Adrenal gland (tissue), 12 donors: Measurements from ENCODE around the gene CDHR2. TPM values are rescaled to one million over a fixed set of nuclear protein-coding genes. Genes with fewer than 3 reads are reported as not detected.
A peak's percentile ranks its signal among the peaks of the same experiment; 100 is the strongest.

Experiments used
- DNase-seq, 7 donors: peaks; one replicate each; pipeline ENCODE4 v3.0.0-alpha.2; 2019 to 2020
- H3K27ac ChIP-seq, 5 donors: fragments of 200-600 bp; sonication (generic) in 4 of 5; 1 replicate in 3 of 5; 2 replicates in 2 of 5; pipeline versions ENCODE4 v1.5.1 to v1.8.0; 2016 to 2020; ENCODE audit warnings: mild to moderate bottlenecking in 1 of 5
- H3K27me3 ChIP-seq: fragments of 200-600 bp; 2 replicates; pipeline ENCODE4 v1.8.0; 2021
- H3K36me3 ChIP-seq, 2 donors: fragments of 200-600 bp; replicated peaks in 1 of 2; 1 replicate in 1 of 2; 2 replicates in 1 of 2; pipeline versions ENCODE4 v1.5.1 to v1.8.0; 2018 to 2022
- H3K4me1 ChIP-seq, 2 donors: fragments of 200-600 bp; replicated peaks in 1 of 2; 1 replicate in 1 of 2; 2 replicates in 1 of 2; pipeline versions ENCODE4 v1.5.1 to v1.8.0; 2018 to 2021
- H3K4me3 ChIP-seq, 4 donors: fragments of 200-600 bp; sonication (generic) in 3 of 4; one replicate each; pipeline ENCODE4 v1.5.1; 2016 to 2018
- H3K9me3 ChIP-seq, 3 donors: fragments of 200-600 bp; sonication (generic) in 1 of 3; replicated peaks in 1 of 3; 1 replicate in 2 of 3; 2 replicates in 1 of 3; pipeline versions ENCODE4 v1.5.1 to v1.8.0; 2016 to 2021
- POLR2A ChIP-seq, 2 donors: fragments of 450-650 bp; IDR thresholded peaks; one replicate each; pipeline ENCODE4 v1.6.1; 2017; ENCODE audit warnings: antibody characterized with exemption in 2 of 2, mild to moderate bottlenecking in 2 of 2, moderate library complexity in 1 of 2
- WGBS, 4 donors: extraction: QIAGEN DNeasy Blood & Tissue Kit in 2 of 4; methylation state at CpG; one replicate each; pipeline versions ENCODE4 v1.1.5 to v1.1.7; 2013 to 2017; 5-methylcytosine and 5-hydroxymethylcytosine counted together
- intact Hi-C, 2 donors: fragments of 100-400 bp; cut with DNase I; formaldehyde crosslinking; loops; one replicate each; pipeline versions ENCODE4 v1.14.1 to v1.15.0; 2022 to 2023
- polyA plus RNA-seq, 3 donors: library from polyadenylated mRNA; stranded (reverse); fragments of 200-250 nt in 2 of 3; fragments of 350-450 nt in 1 of 3; fragmentation: Illumina TruSeq in 1 of 3; extraction: RNeasy Lipid Tissue Mini Kit (QIAGEN cat#74804) in 1 of 3; gene quantifications; one replicate each; pipeline ENCODE4 v1.2.3, GENCODE V29; 2013 to 2014
- total RNA-seq, 9 donors: library from RNA; depleted of rRNA in 4 of 9; stranded (reverse); fragments of >200 nt in 4 of 9; fragments of 120-200 nt in 1 of 9; fragmentation: NEBNext Ultra II Directional in 1 of 9; extraction: Animal tissue kit (Norgen Biotek cat#: 25700) in 1 of 9; gene quantifications; one replicate each; pipeline versions ENCODE4 v1.1.0 to v1.2.4, GENCODE V29; 2013 to 2023
- TF ChIP-seq, protein P1 (sequence below), 6 experiments: fragments of 450-650 bp in 4 of 6; fragments of 200-600 bp in 2 of 6; sonication (generic) in 1 of 6; IDR thresholded peaks; 1 replicate in 5 of 6; 2 replicates in 1 of 6; pipeline versions ENCODE4 v1.5.1 to v1.8.0; 2016 to 2021; ENCODE audit warnings: antibody characterized with exemption in 6 of 6, mild to moderate bottlenecking in 2 of 6, moderate library complexity in 1 of 6
- donor health status: healthy with polysubstance abuse.
- donor health status: Bipolar disorder and iron deficiency.
- donor health status: DM: yes; HTN: yes; CAD: no.
- donor health status: DM: no; HTN: no; CAD: no.
- donor health status: DM: no; HTN: no; CAD: no.
- donor health status: DM: yes; HTN: yes; CAD: no.

Gene CDHR2
- total and polyA plus RNA-seq, 12 donors, result under 0.01 to 0.55 (median 0.15) TPM; not detected in 2

GRCh38 chr5:176514244-176514950 lies 34.7 kb upstream of the CDHR2 start:
- Histone ChIP-seq H3K4me1 (no peaks in the 10 kb centered on the region), H3K4me3 (no peak overlapping the region), H3K27ac (no peak overlapping the region), H3K9me3 (no peaks in the 10 kb centered on the region), H3K36me3 (no peaks in the 10 kb centered on the region), H3K27me3 (no peaks in the 10 kb centered on the region)
- WGBS, 4 donors, result 79 to 84% (median 83%) methylated on average over 8 to 11 of the region's 11 CpGs
- peak in 1 of 7 donors; percentile 43 for DNase-seq
- intact Hi-C loops, result no loop called here
- TF ChIP-seq, protein P1, sequence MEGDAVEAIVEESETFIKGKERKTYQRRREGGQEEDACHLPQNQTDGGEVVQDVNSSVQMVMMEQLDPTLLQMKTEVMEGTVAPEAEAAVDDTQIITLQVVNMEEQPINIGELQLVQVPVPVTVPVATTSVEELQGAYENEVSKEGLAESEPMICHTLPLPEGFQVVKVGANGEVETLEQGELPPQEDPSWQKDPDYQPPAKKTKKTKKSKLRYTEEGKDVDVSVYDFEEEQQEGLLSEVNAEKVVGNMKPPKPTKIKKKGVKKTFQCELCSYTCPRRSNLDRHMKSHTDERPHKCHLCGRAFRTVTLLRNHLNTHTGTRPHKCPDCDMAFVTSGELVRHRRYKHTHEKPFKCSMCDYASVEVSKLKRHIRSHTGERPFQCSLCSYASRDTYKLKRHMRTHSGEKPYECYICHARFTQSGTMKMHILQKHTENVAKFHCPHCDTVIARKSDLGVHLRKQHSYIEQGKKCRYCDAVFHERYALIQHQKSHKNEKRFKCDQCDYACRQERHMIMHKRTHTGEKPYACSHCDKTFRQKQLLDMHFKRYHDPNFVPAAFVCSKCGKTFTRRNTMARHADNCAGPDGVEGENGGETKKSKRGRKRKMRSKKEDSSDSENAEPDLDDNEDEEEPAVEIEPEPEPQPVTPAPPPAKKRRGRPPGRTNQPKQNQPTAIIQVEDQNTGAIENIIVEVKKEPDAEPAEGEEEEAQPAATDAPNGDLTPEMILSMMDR (IDR thresholded peaks at IDR 0.05), result no peak
- TF ChIP-seq POLR2A (IDR thresholded peaks at IDR 0.05), result no peak

GRCh38 chr5:176515396-176515795 lies 33.7 kb upstream of the CDHR2 start:
- intact Hi-C loops, result no loop called here
- no peaks in the 10 kb centered on the region for H3K9me3 ChIP-seq
- no peak overlapping the region for H3K27ac ChIP-seq
- H3K4me1 ChIP-seq, result no peaks in the 10 kb centered on the region
- H3K27me3 ChIP-seq, result no peaks in the 10 kb centered on the region
- 73 to 84% (median 81%) methylated on average over 4 of the region's 4 CpGs for WGBS, 4 donors
- no peak for TF ChIP-seq POLR2A (IDR thresholded peaks at IDR 0.05)
- TF ChIP-seq, protein P1 (IDR thresholded peaks at IDR 0.05), result no peak
- H3K36me3 ChIP-seq, result no peaks in the 10 kb centered on the region
- peak in 1 of 7 donors; percentile 38 for DNase-seq
- H3K4me3 ChIP-seq, result no peak overlapping the region

- Histone ChIP-seq H3K4me3 (no peak overlapping the region), H3K36me3 (no peaks in the 10 kb centered on the region), H3K27me3 (no peaks in the 10 kb centered on the region), H3K4me1 (no peaks in the 10 kb centered on the region), H3K27ac (no peak overlapping the region), H3K9me3 (no peaks in the 10 kb centered on the region)
- intact Hi-C loops, result no loop called here
- 70 to 75% (median 73%) methylated on average over 7 of the region's 7 CpGs for WGBS, 4 donors
- DNase-seq, result no peak
- TF ChIP-seq, protein P1 (IDR thresholded peaks at IDR 0.05), result no peak
- no peak for TF ChIP-seq POLR2A (IDR thresholded peaks at IDR 0.05)
Measured at GRCh38 chr5:176517053-176517661, 32.0 kb upstream of the CDHR2 start.

- Histone ChIP-seq H3K27me3 (no peaks in the 10 kb centered on the region), H3K27ac (no peak overlapping the region), H3K4me3 (no peak overlapping the region), H3K4me1 (no peaks in the 10 kb centered on the region), H3K9me3 (no peaks in the 10 kb centered on the region), H3K36me3 (no peaks in the 10 kb centered on the region)
- intact Hi-C loops, result no loop called here
- WGBS, 4 donors, result 72 to 82% (median 77%) methylated on average over 12 to 16 of the region's 16 CpGs
- no peak for DNase-seq
- TF ChIP-seq, protein P1 (IDR thresholded peaks at IDR 0.05), result no peak
- no peak for TF ChIP-seq POLR2A (IDR thresholded peaks at IDR 0.05)
Measured at GRCh38 chr5:176519810-176520720, 29.1 kb upstream of the CDHR2 start.
